ENCODE measurements around the gene INPP5F.
"Not testable (repeated sequence)": the region's sequence is repeated elsewhere in the genome, so short reads cannot be mapped to it uniquely, and the experiment has no call there.

The INPP5F gene

GRCh38 chr10:119742947-119743648, 17.2 kb downstream of the INPP5F start:
- DNase-seq = no peak

- no peak for DNase-seq
Observed at GRCh38 chr10:119747940-119748339, 22.1 kb downstream of the INPP5F start.

- DNase-seq = no peak
Observed at GRCh38 chr10:119748871-119749270, 23.0 kb downstream of the INPP5F start.

- DNase-seq = no peak
Observed at GRCh38 chr10:119749455-119749854, 23.6 kb downstream of the INPP5F start.

GRCh38 chr10:119750391-119751230, 24.8 kb downstream of the INPP5F start:
- peak; percentile 90 for DNase-seq

- DNase-seq = no peak
Observed at GRCh38 chr10:119753309-119753708, 27.5 kb downstream of the INPP5F start.

- DNase-seq = peak; percentile 25
Observed at GRCh38 chr10:119754085-119754484, 28.2 kb downstream of the INPP5F start.

- no peak for DNase-seq
Observed at GRCh38 chr10:119754936-119755335, 29.1 kb downstream of the INPP5F start.

GRCh38 chr10:119755446-119755845, 29.6 kb downstream of the INPP5F start:
- DNase-seq = no peak

GRCh38 chr10:119758448-119759195, 32.8 kb downstream of the INPP5F start:
- DNase-seq = no peak

- no peak for DNase-seq
Observed at GRCh38 chr10:119759832-119760231, 34.0 kb downstream of the INPP5F start.

GRCh38 chr10:119761106-119761505, 35.3 kb downstream of the INPP5F start:
- DNase-seq = no peak

GRCh38 chr10:119762035-119762434, 36.2 kb downstream of the INPP5F start:
- DNase-seq = no peak

GRCh38 chr10:119762805-119763798, 37.3 kb downstream of the INPP5F start:
- no peak for DNase-seq

- peak; percentile 25 for DNase-seq
Observed at GRCh38 chr10:119768455-119769094, 42.7 kb downstream of the INPP5F start.

- peak; percentile 85 for DNase-seq
Observed at GRCh38 chr10:119769886-119770285, 44.0 kb downstream of the INPP5F start.

- DNase-seq = peak; percentile 51
Observed at GRCh38 chr10:119770928-119771327, 45.1 kb downstream of the INPP5F start.

- DNase-seq = no peak
Observed at GRCh38 chr10:119772334-119772733, 46.5 kb downstream of the INPP5F start.

GRCh38 chr10:119773041-119773440, 47.2 kb downstream of the INPP5F start:
- not testable (repeated sequence) for DNase-seq

GRCh38 chr10:119775529-119775928, 49.7 kb downstream of the INPP5F start:
- peak; percentile 69 for DNase-seq

GRCh38 chr10:119776536-119776935, 50.7 kb downstream of the INPP5F start:
- no peak for DNase-seq

- DNase-seq = no peak
Observed at GRCh38 chr10:119777686-119778085, 51.8 kb downstream of the INPP5F start.
